GM12872 (cell line): ENCODE results near the gene BMP4.

Source experiments
- CTCF ChIP-seq: IDR thresholded peaks from 3 replicates; pipeline ENCODE4 v1.5.1; 2011; ENCODE audit warnings: low read depth, mild to moderate bottlenecking, low read length, moderate library complexity; ENCODE audit not compliant: insufficient read depth

The BMP4 gene

GRCh38 chr14:53932966-53933365 is 23.7 kb downstream of the BMP4 start:
- no peak for TF ChIP-seq CTCF

- TF ChIP-seq CTCF = peak; percentile 78
Observed at GRCh38 chr14:53929871-53930715, 26.5 kb downstream of the BMP4 start.

GRCh38 chr14:53927171-53927570 is 29.5 kb downstream of the BMP4 start:
- no peak for TF ChIP-seq CTCF

- TF ChIP-seq CTCF = no peak
Observed at GRCh38 chr14:53925201-53925766, 31.3 kb downstream of the BMP4 start.

- no peak for TF ChIP-seq CTCF
Observed at GRCh38 chr14:53924753-53925152, 31.9 kb downstream of the BMP4 start.

- TF ChIP-seq CTCF = no peak
Observed at GRCh38 chr14:53921027-53921426, 35.6 kb downstream of the BMP4 start.

GRCh38 chr14:53916239-53916638 is 40.4 kb downstream of the BMP4 start:
- TF ChIP-seq CTCF = no peak
